DOHH2 (cell line): ENCODE measurements around the gene LMNB1.

Source experiments
- EZH2phosphoT487 ChIP-seq: fragments of 200-600 bp; sonication (generic); IDR thresholded peaks from 2 replicates; pipeline ENCODE4 v1.6.1; 2017; ENCODE audit warnings: borderline replicate concordance, mild to moderate bottlenecking, antibody characterized with exemption, low read length, moderate library complexity, mixed read lengths
- TF ChIP-seq, protein P1 (sequence below): fragments of 200-600 bp; sonication (generic); IDR thresholded peaks from one replicate; pipeline ENCODE4 v1.5.1; 2014; ENCODE audit warnings: antibody characterized with exemption, mild to moderate bottlenecking, low read depth, low read length; ENCODE audit not compliant: poor library complexity, severe bottlenecking

DNA sequence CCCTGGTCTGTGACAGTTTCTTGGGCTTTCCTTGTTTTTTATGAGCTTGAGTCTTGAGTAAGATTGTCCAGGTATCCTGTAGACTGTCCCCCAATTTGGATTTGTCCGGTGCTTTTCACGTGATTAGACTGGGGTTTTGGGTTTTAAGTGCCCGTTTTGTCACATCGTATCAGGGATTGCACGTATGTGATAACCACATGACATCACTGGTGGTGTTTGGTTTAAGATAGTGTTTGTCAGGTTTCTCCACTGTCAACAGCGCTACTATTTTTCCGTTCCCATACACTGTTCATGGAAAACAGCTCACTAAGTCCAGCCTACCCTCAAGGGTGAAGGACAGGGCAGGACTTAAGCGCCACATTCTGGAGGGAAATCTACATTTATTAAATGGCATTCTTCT is 39.7 kb downstream of the LMNB1 start:
- TF ChIP-seq, protein P1, sequence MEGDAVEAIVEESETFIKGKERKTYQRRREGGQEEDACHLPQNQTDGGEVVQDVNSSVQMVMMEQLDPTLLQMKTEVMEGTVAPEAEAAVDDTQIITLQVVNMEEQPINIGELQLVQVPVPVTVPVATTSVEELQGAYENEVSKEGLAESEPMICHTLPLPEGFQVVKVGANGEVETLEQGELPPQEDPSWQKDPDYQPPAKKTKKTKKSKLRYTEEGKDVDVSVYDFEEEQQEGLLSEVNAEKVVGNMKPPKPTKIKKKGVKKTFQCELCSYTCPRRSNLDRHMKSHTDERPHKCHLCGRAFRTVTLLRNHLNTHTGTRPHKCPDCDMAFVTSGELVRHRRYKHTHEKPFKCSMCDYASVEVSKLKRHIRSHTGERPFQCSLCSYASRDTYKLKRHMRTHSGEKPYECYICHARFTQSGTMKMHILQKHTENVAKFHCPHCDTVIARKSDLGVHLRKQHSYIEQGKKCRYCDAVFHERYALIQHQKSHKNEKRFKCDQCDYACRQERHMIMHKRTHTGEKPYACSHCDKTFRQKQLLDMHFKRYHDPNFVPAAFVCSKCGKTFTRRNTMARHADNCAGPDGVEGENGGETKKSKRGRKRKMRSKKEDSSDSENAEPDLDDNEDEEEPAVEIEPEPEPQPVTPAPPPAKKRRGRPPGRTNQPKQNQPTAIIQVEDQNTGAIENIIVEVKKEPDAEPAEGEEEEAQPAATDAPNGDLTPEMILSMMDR: no peak
- no peak for TF ChIP-seq EZH2phosphoT487
